GM23338 (cell line): Measurements from ENCODE around the gene CRTC1. TPM values are rescaled to one million over a fixed set of nuclear protein-coding genes. Genes with fewer than 3 reads are reported as not detected.

Source experiments
- ATAC-seq: fragments of 200-7000 bp; cut with Tn5 transposase; 3 replicates; pipeline ENCODE4 v1.9.1; 2020
- DNase-seq: peaks from one replicate; pipeline ENCODE4 v3.0.0-alpha.2; 2015; ENCODE audit warnings: low spot score
- H2AFZ ChIP-seq: fragments of 200-600 bp; sonication (generic); 2 replicates; pipeline ENCODE4 v1.8.0; 2016; ENCODE audit warnings: antibody characterized with exemption, mild to moderate bottlenecking, moderate library complexity
- H3F3A ChIP-seq: fragments of 200-600 bp; sonication (generic); replicated peaks from 2 replicates; pipeline ENCODE4 v1.8.0; 2017; ENCODE audit warnings: antibody characterized with exemption, mixed run types, low read depth
- H3K27ac ChIP-seq: fragments of 200-600 bp; sonication (generic); 2 replicates; pipeline ENCODE4 v1.6.1; 2016; ENCODE audit warnings: low read depth
- H3K27me3 ChIP-seq: fragments of 200-600 bp; sonication (generic); 2 replicates; pipeline ENCODE4 v1.8.0; 2016; ENCODE audit warnings: mild to moderate bottlenecking, mixed run types, moderate library complexity; ENCODE audit not compliant: insufficient read depth
- H3K36me3 ChIP-seq: fragments of 200-600 bp; sonication (generic); 2 replicates; pipeline ENCODE4 v1.8.0; 2016; ENCODE audit warnings: mild to moderate bottlenecking; ENCODE audit not compliant: insufficient read depth
- H3K4me1 ChIP-seq: fragments of 200-600 bp; sonication (generic); 2 replicates; pipeline ENCODE4 v1.8.0; 2016; ENCODE audit warnings: mild to moderate bottlenecking, moderate library complexity; ENCODE audit not compliant: insufficient read depth
- H3K4me2 ChIP-seq: fragments of 200-600 bp; sonication (generic); 2 replicates; pipeline ENCODE4 v1.7.1; 2017; ENCODE audit warnings: mixed run types
- H3K4me3 ChIP-seq: fragments of 200-600 bp; sonication (generic); 2 replicates; pipeline ENCODE4 v1.6.1; 2016; ENCODE audit warnings: mixed run types
- H3K79me2 ChIP-seq: fragments of 200-600 bp; sonication (generic); replicated peaks from 2 replicates; pipeline ENCODE4 v1.8.0; 2017; ENCODE audit warnings: mild to moderate bottlenecking; ENCODE audit not compliant: insufficient read depth
- H3K9me2 ChIP-seq: fragments of 200-600 bp; sonication (generic); 2 replicates; pipeline ENCODE4 v1.8.0; 2017; ENCODE audit not compliant: insufficient read depth
- H4K20me1 ChIP-seq: fragments of 200-600 bp; sonication (generic); replicated peaks from 2 replicates; pipeline ENCODE4 v1.8.0; 2017; ENCODE audit warnings: mild to moderate bottlenecking; ENCODE audit not compliant: insufficient read depth
- H3K27ac Mint-ChIP-seq: 2 replicates; pipeline ENCODE4 v1.8.0; 2020; ENCODE audit warnings: inconsistent platforms, mild to moderate bottlenecking, moderate library complexity, mixed read lengths
- H3K27me3 Mint-ChIP-seq: 3 replicates; pipeline ENCODE4 v1.8.0; 2022; ENCODE audit warnings: low read depth, mild to moderate bottlenecking, moderate library complexity, mixed read lengths, inconsistent platforms; ENCODE audit not compliant: insufficient read depth, poor library complexity
- H3K36me3 Mint-ChIP-seq: 3 replicates; pipeline ENCODE4 v1.8.0; 2021; ENCODE audit warnings: low read depth, mild to moderate bottlenecking, inconsistent platforms, moderate library complexity, mixed read lengths
- H3K4me1 Mint-ChIP-seq: 3 replicates; pipeline ENCODE4 v1.8.0; 2020; ENCODE audit warnings: mild to moderate bottlenecking, inconsistent platforms, mixed read lengths
- H3K4me3 Mint-ChIP-seq: 3 replicates; pipeline ENCODE4 v1.8.0; 2021; ENCODE audit warnings: moderate library complexity, mild to moderate bottlenecking, inconsistent platforms, mixed read lengths
- H3K9me3 Mint-ChIP-seq: 3 replicates; pipeline ENCODE4 v1.8.0; 2020; ENCODE audit warnings: moderate library complexity, mild to moderate bottlenecking, inconsistent platforms, mixed read lengths
- CREB1 ChIP-seq: fragments of 250-450 bp; sonication (Bioruptor Pico); IDR thresholded peaks from 2 replicates; pipeline ENCODE4 v1.5.0; 2020; ENCODE audit warnings: low read depth, mild to moderate bottlenecking, moderate library complexity
- EZH2 ChIP-seq: fragments of 200-600 bp; sonication (generic); IDR thresholded peaks from one replicate; pipeline ENCODE4 v1.8.0; 2017; ENCODE audit warnings: antibody characterized with exemption, mild to moderate bottlenecking, low read depth; ENCODE audit not compliant: unreplicated experiment
- EZH2phosphoT487 ChIP-seq: fragments of 200-600 bp; sonication (generic); IDR thresholded peaks from one replicate; pipeline ENCODE4 v1.8.1; 2018; ENCODE audit warnings: antibody characterized with exemption; ENCODE audit not compliant: unreplicated experiment
- JUNB ChIP-seq: IDR thresholded peaks from one replicate; pipeline ENCODE4 v1.6.1; 2016; ENCODE audit warnings: antibody characterized with exemption; ENCODE audit not compliant: unreplicated experiment
- NANOG ChIP-seq: IDR thresholded peaks from 2 replicates; pipeline ENCODE4 v1.6.1; 2016; ENCODE audit warnings: antibody characterized with exemption, borderline replicate concordance
- POLR2AphosphoS5 ChIP-seq: IDR thresholded peaks from 2 replicates; pipeline ENCODE4 v1.6.1; 2016; ENCODE audit warnings: antibody characterized with exemption, low read depth
- STAT1 ChIP-seq: IDR thresholded peaks from one replicate; pipeline ENCODE4 v1.6.1; 2016; ENCODE audit warnings: antibody characterized with exemption; ENCODE audit not compliant: unreplicated experiment
- ZNF114 ChIP-seq: fragments of 250-450 bp; sonication (Bioruptor Pico); IDR thresholded peaks from 2 replicates; pipeline ENCODE4 v1.5.0; 2020; ENCODE audit warnings: mild to moderate bottlenecking, moderate library complexity
- ZNF462 ChIP-seq: fragments of 250-450 bp; sonication (Bioruptor Pico); IDR thresholded peaks from 2 replicates; pipeline ENCODE4 v1.5.0; 2020; ENCODE audit warnings: mild to moderate bottlenecking, moderate library complexity
- polyA plus RNA-seq: library from polyadenylated mRNA; unstranded; fragments of >200 nt; fragmentation: Nextera tagmentation; extraction: Ambion mirVana; gene quantifications from 2 replicates; pipeline ENCODE4 v1.2.1, GENCODE V29; 2016
- total RNA-seq: library from RNA; depleted of rRNA; stranded (reverse); fragments of >200 nt; shearing (Covaris generic); gene quantifications from 2 replicates; pipeline ENCODE4 v1.2.3, GENCODE V29; 2014

CRTC1 gene
- total and polyA plus RNA-seq, 2 experiments from 2014 or later = 5.4 to 8.4 TPM

- TF ChIP-seq ZNF462 (CRISPR knock-in tag) = no peak
- TF ChIP-seq JUNB = no peak
- TF ChIP-seq EZH2phosphoT487 = no peak
Observed at GRCh38 chr19:18814063-18814462, 130.6 kb downstream of the CRTC1 start (continued).

DNA sequence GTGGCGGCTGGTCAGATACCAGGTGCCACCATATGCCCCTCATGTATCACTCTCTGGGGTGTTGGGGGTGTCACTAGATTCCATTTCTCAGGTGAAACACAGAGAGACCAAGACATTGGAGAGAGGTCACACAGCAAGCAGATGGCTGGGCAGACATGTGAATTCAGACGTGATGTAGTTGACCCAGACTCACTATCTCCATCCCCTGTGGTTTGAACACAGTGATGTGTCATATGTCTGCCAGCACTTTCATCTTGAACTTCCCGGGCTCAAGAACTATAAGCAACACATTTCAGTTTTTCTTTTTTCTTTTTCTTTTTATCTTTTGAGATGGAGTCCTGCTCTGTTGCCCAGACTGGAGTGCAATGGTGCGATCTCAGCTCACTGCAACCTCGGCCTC lies 132.2 kb downstream of the CRTC1 start:
- DNase-seq (no peak), ATAC-seq (no peak)
- Histone ChIP-seq H3K36me3 (no peaks in the 10 kb centered on the region), H3F3A (no peaks in the 10 kb centered on the region), H3K27me3 (peaks cover 37% of the 10 kb centered on the region; the same call in 1 of the 2 replicates), H3K4me1 (no peaks in the 10 kb centered on the region), H3K4me2 (no peak overlapping the region), H4K20me1 (no peaks in the 10 kb centered on the region), H3K9me2 (no peaks in the 10 kb centered on the region), H3K27ac (no peak overlapping the region), H3K4me3 (no peak overlapping the region), H2AFZ (no peak overlapping the region), H3K79me2 (no peaks in the 10 kb centered on the region)
- H3K4me3 Mint-ChIP-seq = no peak overlapping the region
- H3K4me1 Mint-ChIP-seq = no peaks in the 10 kb centered on the region
- peaks cover 22% of the 10 kb centered on the region for H3K27me3 Mint-ChIP-seq
- TF ChIP-seq CREB1 (CRISPR knock-in tag) = no peak
- no peak for TF ChIP-seq NANOG
- no peak for TF ChIP-seq ZNF462 (CRISPR knock-in tag)
- no peak for TF ChIP-seq STAT1
- no peak for TF ChIP-seq POLR2AphosphoS5
- no peak for TF ChIP-seq ZNF114 (CRISPR knock-in tag)
- TF ChIP-seq EZH2 = no peak
- H3K9me3 Mint-ChIP-seq = no peaks in the 10 kb centered on the region
- H3K36me3 Mint-ChIP-seq = no peaks in the 10 kb centered on the region
- no peak overlapping the region for H3K27ac Mint-ChIP-seq
